B cell (primary cell): ENCODE data around the gene NCOA7.

Experiments
- EZH2 ChIP-seq: IDR thresholded peaks from 2 replicates; pipeline ENCODE4 v1.6.1; 2012; ENCODE audit warnings: borderline replicate concordance, low read depth, mild to moderate bottlenecking, moderate library complexity, low read length; ENCODE audit not compliant: insufficient read depth, poor library complexity, severe bottlenecking
- TF ChIP-seq, protein P1 (sequence below): fragments of 200-600 bp; IDR thresholded peaks from one replicate; pipeline ENCODE4 v1.8.0; 2022; ENCODE audit warnings: antibody characterized with exemption, mild to moderate bottlenecking

DNA sequence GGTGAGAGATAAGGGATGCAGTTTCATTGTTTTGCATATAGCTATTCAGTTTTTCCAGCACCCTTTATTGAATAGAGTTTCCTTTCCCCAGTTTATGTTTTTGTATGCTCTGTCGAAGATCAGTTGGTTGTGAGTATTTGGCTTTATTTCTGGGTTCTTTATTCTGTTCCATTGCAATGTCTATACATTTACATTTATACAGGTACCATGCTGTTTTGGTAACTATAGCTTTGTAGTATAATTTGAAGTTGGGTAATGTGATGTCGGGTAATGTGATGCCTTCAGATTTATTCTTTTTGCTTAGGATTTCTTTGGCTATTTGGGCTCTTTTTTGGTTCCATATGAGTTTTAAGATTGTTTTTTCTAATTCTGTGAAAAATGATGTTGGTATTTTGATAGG, 61.8 kb downstream of the NCOA7 start:
- TF ChIP-seq, protein P1, sequence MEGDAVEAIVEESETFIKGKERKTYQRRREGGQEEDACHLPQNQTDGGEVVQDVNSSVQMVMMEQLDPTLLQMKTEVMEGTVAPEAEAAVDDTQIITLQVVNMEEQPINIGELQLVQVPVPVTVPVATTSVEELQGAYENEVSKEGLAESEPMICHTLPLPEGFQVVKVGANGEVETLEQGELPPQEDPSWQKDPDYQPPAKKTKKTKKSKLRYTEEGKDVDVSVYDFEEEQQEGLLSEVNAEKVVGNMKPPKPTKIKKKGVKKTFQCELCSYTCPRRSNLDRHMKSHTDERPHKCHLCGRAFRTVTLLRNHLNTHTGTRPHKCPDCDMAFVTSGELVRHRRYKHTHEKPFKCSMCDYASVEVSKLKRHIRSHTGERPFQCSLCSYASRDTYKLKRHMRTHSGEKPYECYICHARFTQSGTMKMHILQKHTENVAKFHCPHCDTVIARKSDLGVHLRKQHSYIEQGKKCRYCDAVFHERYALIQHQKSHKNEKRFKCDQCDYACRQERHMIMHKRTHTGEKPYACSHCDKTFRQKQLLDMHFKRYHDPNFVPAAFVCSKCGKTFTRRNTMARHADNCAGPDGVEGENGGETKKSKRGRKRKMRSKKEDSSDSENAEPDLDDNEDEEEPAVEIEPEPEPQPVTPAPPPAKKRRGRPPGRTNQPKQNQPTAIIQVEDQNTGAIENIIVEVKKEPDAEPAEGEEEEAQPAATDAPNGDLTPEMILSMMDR, result no peak
- no peak for TF ChIP-seq EZH2
